ENCODE data around the gene LGALS14. TPM values are rescaled to one million over a fixed set of nuclear protein-coding genes. Genes with fewer than 3 reads are reported as not detected.

LGALS14 gene
- total RNA-seq, 1 experiment from 2014 or later: not detected

DNA sequence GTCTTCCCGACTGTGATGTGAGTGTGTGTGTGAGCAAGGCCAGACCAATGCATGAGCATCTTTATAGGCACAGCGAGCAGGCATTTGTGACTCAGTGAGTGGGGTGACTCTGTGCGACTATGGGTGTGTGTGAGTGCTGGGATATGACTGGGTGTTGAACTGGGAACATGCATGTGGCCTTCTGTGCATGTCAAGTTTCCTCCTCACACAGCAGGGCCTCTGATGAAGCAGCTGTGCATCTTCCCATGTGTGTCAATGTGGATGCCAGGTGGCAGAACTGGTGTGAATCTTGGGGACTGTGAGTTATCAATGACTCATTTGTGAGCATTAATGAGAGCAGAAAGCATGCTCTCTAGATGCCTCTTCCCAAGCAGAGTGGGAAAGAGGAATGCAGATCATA is 12.1 kb upstream of the LGALS14 start:
- intact Hi-C loops (cut with micrococcal nuclease): no loop called here
- Histone ChIP-seq H3K4me3 (replicated peaks in 1 of 2; ENCODE audit: low read depth in 1 of 2, low read length in 2 of 2) (no peak overlapping the region), H3K4me2 (ENCODE audit: low read length) (no peak overlapping the region), H2AFZ (ENCODE audit: low read depth, low read length, poor library complexity, severe bottlenecking) (no peak overlapping the region), H3K79me2 (ENCODE audit: insufficient read depth, low read length) (no peaks in the 10 kb centered on the region), H3K4me1 (ENCODE audit: control insufficient read depth in 1 of 2, insufficient read depth in 2 of 2, low read length in 2 of 2) (no peaks in the 10 kb centered on the region), H3K9me2 (ENCODE audit: insufficient read depth) (no peaks in the 10 kb centered on the region), H3K36me3 (ENCODE audit: control insufficient read depth in 1 of 2, insufficient read depth in 2 of 2, low read length in 2 of 2) (no peaks in the 10 kb centered on the region), H3K27ac (ENCODE audit: low read depth, low read length) (no peak overlapping the region), H3K9ac (ENCODE audit: low read length) (no peak overlapping the region), H3K27me3 (ENCODE audit: insufficient read depth, low read length) (peaks cover 73% of the 10 kb centered on the region), H3K9me3 (ENCODE audit: control insufficient read depth in 1 of 2, insufficient read depth in 1 of 2, low read depth in 1 of 2, low read length in 2 of 2) (no peaks in the 10 kb centered on the region), H4K20me1 (ENCODE audit: insufficient read depth) (no peaks in the 10 kb centered on the region)
- ChIA-PET RAD21 (ENCODE audit: low non-redundant PET in 1 of 2, low total read pairs in 2 of 2, uncharacterized antibody in 2 of 2, unreplicated experiment in 2 of 2) (no interaction called here), POLR2A (no interaction called here), CTCF (no interaction called here)
- DNase-seq (ENCODE audit: low read depth, low spot score) (no peak), ATAC-seq (no peak)
- BruUV-seq (replicated peaks): no TSS peak
- TF ChIP-seq EGR1 (IDR thresholded peaks at IDR 0.05; ENCODE audit: low read depth) (no peak), RAD21 (IDR thresholded peaks at IDR 0.05; ENCODE audit: low read depth) (no peak), TCF7L2 (IDR thresholded peaks at IDR 0.05; ENCODE audit: borderline replicate concordance, extremely low read depth, insufficient read depth, insufficient read length) (no peak), FOSL1 (IDR thresholded peaks at IDR 0.05; ENCODE audit: low read depth) (no peak), ELF1 (IDR thresholded peaks at IDR 0.05; ENCODE audit: borderline replicate concordance, low read depth) (no peak), EZH2 (IDR thresholded peaks at IDR 0.05) (no peak), SRF (IDR thresholded peaks at IDR 0.05; ENCODE audit: low read depth) (no peak), EZH2phosphoT487 (IDR thresholded peaks at IDR 0.05; ENCODE audit: borderline replicate concordance) (no peak), POLR2AphosphoS5 (IDR thresholded peaks at IDR 0.05; ENCODE audit: low read depth, low read length) (no peak), CBX3 (IDR thresholded peaks at IDR 0.05; ENCODE audit: low read depth) (no peak), SIN3A (IDR thresholded peaks at IDR 0.05; ENCODE audit: low read depth) (no peak)
- TF ChIP-seq, protein P1, sequence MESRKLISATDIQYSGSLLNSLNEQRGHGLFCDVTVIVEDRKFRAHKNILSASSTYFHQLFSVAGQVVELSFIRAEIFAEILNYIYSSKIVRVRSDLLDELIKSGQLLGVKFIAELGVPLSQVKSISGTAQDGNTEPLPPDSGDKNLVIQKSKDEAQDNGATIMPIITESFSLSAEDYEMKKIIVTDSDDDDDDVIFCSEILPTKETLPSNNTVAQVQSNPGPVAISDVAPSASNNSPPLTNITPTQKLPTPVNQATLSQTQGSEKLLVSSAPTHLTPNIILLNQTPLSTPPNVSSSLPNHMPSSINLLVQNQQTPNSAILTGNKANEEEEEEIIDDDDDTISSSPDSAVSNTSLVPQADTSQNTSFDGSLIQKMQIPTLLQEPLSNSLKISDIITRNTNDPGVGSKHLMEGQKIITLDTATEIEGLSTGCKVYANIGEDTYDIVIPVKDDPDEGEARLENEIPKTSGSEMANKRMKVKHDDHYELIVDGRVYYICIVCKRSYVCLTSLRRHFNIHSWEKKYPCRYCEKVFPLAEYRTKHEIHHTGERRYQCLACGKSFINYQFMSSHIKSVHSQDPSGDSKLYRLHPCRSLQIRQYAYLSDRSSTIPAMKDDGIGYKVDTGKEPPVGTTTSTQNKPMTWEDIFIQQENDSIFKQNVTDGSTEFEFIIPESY (IDR thresholded peaks at IDR 0.05; ENCODE audit: extremely low read depth, insufficient replicate concordance, low read length): no peak
- TF ChIP-seq, protein P2, sequence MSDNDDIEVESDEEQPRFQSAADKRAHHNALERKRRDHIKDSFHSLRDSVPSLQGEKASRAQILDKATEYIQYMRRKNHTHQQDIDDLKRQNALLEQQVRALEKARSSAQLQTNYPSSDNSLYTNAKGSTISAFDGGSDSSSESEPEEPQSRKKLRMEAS (IDR thresholded peaks at IDR 0.05): no peak
- TF ChIP-seq, protein P3, sequence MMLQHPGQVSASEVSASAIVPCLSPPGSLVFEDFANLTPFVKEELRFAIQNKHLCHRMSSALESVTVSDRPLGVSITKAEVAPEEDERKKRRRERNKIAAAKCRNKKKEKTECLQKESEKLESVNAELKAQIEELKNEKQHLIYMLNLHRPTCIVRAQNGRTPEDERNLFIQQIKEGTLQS (IDR thresholded peaks at IDR 0.05): no peak
- TF ChIP-seq, protein P4, sequence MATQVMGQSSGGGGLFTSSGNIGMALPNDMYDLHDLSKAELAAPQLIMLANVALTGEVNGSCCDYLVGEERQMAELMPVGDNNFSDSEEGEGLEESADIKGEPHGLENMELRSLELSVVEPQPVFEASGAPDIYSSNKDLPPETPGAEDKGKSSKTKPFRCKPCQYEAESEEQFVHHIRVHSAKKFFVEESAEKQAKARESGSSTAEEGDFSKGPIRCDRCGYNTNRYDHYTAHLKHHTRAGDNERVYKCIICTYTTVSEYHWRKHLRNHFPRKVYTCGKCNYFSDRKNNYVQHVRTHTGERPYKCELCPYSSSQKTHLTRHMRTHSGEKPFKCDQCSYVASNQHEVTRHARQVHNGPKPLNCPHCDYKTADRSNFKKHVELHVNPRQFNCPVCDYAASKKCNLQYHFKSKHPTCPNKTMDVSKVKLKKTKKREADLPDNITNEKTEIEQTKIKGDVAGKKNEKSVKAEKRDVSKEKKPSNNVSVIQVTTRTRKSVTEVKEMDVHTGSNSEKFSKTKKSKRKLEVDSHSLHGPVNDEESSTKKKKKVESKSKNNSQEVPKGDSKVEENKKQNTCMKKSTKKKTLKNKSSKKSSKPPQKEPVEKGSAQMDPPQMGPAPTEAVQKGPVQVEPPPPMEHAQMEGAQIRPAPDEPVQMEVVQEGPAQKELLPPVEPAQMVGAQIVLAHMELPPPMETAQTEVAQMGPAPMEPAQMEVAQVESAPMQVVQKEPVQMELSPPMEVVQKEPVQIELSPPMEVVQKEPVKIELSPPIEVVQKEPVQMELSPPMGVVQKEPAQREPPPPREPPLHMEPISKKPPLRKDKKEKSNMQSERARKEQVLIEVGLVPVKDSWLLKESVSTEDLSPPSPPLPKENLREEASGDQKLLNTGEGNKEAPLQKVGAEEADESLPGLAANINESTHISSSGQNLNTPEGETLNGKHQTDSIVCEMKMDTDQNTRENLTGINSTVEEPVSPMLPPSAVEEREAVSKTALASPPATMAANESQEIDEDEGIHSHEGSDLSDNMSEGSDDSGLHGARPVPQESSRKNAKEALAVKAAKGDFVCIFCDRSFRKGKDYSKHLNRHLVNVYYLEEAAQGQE (IDR thresholded peaks at IDR 0.05; ENCODE audit: low read depth): no peak
